Measurements from ENCODE around the gene P2RY2. TPM values are rescaled to one million over a fixed set of nuclear protein-coding genes. Genes with fewer than 3 reads are reported as not detected.
"Not testable (repeated sequence)": the region's sequence is repeated elsewhere in the genome, so short reads cannot be mapped to it uniquely, and the experiment has no call there.

Gene P2RY2
- total RNA-seq, 4 donors from 2014 or later, result 36.2 to 50.3 (median 43.8) TPM

DNA sequence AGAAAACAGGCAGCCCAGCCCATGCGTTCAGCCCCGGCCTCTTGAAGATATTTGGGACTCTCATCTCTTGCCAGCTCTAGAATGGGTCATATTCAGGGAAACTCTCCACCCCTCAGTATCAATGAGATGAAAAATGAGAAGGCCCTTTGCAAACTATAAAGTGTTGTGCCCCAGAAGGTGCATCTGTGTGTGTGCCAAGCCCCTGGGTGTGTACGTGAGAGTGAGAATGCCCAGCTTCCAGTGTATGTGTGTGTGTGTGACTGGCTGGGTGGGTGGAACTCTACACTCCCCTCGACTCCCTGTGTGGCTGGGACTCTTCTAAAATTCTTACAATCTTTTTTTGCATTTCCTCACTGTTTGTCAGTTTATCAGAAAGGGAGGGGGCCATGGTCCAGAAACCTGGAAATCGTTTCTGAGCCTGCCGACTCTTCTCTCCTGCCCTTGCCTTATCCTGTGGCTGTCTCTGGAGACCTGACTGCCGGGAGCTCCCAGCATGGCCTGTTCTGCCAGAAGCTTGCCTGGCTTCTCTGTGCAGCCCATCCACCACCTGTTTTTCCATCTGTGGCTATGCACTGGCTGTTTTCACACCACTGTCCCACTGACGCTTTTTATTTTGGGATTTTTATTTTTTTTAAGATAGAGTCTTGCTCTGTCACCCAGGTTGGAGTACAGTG is 55.3 kb downstream of the P2RY2 start:
- H3K4me1 ChIP-seq, result peaks cover 9 to 41% (median 27%) of the 10 kb centered on the region in 3 donors
- no peak for DNase-seq
- H3K9me3 ChIP-seq, result no peaks in the 10 kb centered on the region
- H3K27ac ChIP-seq, result no peak overlapping the region
- peak overlapping the region in 1 of 4 donors; percentile 42 for H3K4me3 ChIP-seq
- H3K36me3 ChIP-seq, result no peaks in the 10 kb centered on the region
- intact Hi-C loops (cut with DNase I), result no loop called here
- no peak for TF ChIP-seq POLR2A (IDR thresholded peaks at IDR 0.05)
- no peak for TF ChIP-seq CTCF (IDR thresholded peaks at IDR 0.05)
- WGBS, 2 donors, result 52 to 70% methylated on average over 7 to 8 of the region's 8 CpGs
- no peaks in the 10 kb centered on the region for H3K27me3 ChIP-seq

GRCh38 chr11:73274191-73274590 is 56.1 kb downstream of the P2RY2 start:
- H3K27ac ChIP-seq; intact Hi-C loops (cut with DNase I); H3K27me3 ChIP-seq; H3K36me3 ChIP-seq; H3K9me3 ChIP-seq; DNase-seq: not testable (repeated sequence)
- Histone ChIP-seq H3K4me3 (peak overlapping the region in 1 of 4 donors; percentile 42), H3K4me1 (peaks cover 9 to 38% (median 21%) of the 10 kb centered on the region in 3 donors)
- 82 to 91% methylated on average over 4 of the region's 4 CpGs for WGBS, 2 donors

DNA sequence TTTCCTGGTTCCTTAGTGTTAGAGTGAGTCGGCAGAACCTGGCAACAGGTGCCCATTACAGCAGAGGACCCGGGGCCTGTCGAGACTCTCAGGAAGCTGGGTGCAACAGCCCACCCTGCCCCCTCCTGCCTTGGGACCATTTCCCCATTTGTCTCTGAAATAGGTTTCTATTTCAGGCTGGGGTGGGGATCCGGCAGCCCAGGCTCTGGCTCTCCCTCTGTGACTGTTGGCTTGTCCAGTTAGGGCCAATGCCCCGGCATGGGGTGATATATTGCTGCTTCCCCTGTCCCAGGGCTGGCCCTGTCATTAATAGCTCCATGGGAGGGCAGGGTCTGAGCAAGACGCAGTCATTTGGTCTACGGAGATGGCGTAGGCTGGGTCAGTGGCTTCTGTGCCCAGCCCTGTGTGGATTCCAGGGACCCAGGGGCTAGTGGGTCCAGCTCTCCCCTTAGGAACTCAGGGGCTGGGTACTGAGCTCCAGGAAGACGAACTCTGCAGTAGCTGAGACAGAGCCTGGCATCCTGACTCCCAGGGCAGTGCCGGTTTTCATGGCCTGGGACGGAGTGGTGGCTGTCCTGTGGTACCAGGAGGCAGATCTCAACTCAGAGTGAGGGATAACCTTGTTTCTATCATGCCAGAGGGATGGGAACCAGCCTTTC is 56.8 kb downstream of the P2RY2 start:
- H3K27me3 ChIP-seq, result no peaks in the 10 kb centered on the region
- intact Hi-C loops (cut with DNase I), result no loop called here
- no peak for DNase-seq

DNA sequence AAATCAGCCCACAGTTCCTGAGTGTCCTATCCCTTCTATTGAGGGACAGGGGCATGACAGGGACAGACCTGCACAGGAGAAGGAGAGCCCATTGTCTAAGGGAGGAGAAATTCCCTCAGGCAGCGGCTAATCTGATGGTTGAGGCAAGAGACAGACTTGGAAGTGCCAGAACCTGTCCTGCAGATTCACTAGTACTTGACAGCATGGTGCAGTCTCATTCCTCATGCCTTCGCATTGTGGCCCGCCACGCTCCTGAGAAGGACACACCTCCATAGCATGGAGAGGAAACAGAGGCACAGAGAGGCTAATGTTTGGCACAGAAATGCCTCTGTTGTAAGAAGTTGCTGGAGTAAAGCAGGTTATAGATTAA is 57.3 kb downstream of the P2RY2 start:
- WGBS, 2 donors, result 38 to 75% methylated on average over 1 to 3 of the region's 4 CpGs
- no peak overlapping the region for H3K4me3 ChIP-seq
- H3K27ac ChIP-seq, result peak overlapping the region in 2 of 4 donors; percentile 18 to 34
- intact Hi-C loops (cut with DNase I), result no loop called here
- peaks cover 0 to 26% (median 9%) of the 10 kb centered on the region in 3 donors for H3K4me1 ChIP-seq
- no peaks in the 10 kb centered on the region for H3K9me3 ChIP-seq
- H3K36me3 ChIP-seq, result no peaks in the 10 kb centered on the region
- DNase-seq, result no peak
- no peaks in the 10 kb centered on the region for H3K27me3 ChIP-seq
- no peak for TF ChIP-seq POLR2A (IDR thresholded peaks at IDR 0.05)
- no peak for TF ChIP-seq CTCF (IDR thresholded peaks at IDR 0.05)

More for the DNA sequence above, 56.8 kb downstream of the P2RY2 start:
- 50 to 84% methylated on average over 3 of the region's 11 CpGs for whole genome bisulfite sequencing, 2 donors
- TF ChIP-seq CTCF (IDR thresholded peaks at IDR 0.05) (no peak), POLR2A (IDR thresholded peaks at IDR 0.05) (no peak)
- Histone ChIP-seq H3K4me1 (peaks cover 5 to 31% (median 14%) of the 10 kb centered on the region in 3 donors), H3K27ac (peak overlapping the region in 2 of 4 donors; percentile 18 to 34), H3K4me3 (peak overlapping the region in 1 of 4 donors; percentile 23), H3K36me3 (no peaks in the 10 kb centered on the region), H3K9me3 (no peaks in the 10 kb centered on the region)

DNA sequence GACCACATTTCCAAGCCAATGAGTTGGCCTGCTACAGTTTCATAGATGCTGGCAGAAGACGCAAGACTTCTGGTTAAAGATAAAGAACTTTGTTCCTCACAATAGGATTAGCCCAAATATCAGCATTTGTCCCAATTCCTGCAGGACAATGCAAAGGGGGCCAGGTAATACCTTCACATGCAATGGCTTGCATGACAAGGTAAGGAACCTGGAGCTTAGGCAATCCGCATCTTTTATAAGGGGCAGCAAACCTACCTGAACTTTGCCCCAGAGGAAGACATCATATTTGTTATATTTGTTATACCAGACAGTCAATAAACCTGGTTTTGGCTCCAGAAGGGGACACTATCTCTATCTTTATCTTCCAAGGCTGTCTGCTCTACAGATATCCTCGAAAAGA is 59.4 kb downstream of the P2RY2 start:
- Histone ChIP-seq H3K36me3 (no peaks in the 10 kb centered on the region), H3K4me3 (no peak overlapping the region), H3K27me3 (no peaks in the 10 kb centered on the region), H3K4me1 (peaks cover 0 to 11% (median 8%) of the 10 kb centered on the region in 3 donors), H3K9me3 (no peaks in the 10 kb centered on the region), H3K27ac (no peak overlapping the region)
- WGBS, 2 donors, result 86 to 87% methylated on average over 3 of the region's 3 CpGs
- TF ChIP-seq CTCF (IDR thresholded peaks at IDR 0.05) (no peak), POLR2A (IDR thresholded peaks at IDR 0.05) (no peak)
- intact Hi-C loops (cut with DNase I), result no loop called here
- no peak for DNase-seq

Measured in esophagus squamous epithelium (tissue), 5 donors.